RPMI8226 (cell line): ENCODE results near the gene SERTAD3.

Source experiments
- DNase-seq: peaks from one replicate; pipeline ENCODE4 v3.0.0-alpha.2; 2015

SERTAD3 gene

DNA sequence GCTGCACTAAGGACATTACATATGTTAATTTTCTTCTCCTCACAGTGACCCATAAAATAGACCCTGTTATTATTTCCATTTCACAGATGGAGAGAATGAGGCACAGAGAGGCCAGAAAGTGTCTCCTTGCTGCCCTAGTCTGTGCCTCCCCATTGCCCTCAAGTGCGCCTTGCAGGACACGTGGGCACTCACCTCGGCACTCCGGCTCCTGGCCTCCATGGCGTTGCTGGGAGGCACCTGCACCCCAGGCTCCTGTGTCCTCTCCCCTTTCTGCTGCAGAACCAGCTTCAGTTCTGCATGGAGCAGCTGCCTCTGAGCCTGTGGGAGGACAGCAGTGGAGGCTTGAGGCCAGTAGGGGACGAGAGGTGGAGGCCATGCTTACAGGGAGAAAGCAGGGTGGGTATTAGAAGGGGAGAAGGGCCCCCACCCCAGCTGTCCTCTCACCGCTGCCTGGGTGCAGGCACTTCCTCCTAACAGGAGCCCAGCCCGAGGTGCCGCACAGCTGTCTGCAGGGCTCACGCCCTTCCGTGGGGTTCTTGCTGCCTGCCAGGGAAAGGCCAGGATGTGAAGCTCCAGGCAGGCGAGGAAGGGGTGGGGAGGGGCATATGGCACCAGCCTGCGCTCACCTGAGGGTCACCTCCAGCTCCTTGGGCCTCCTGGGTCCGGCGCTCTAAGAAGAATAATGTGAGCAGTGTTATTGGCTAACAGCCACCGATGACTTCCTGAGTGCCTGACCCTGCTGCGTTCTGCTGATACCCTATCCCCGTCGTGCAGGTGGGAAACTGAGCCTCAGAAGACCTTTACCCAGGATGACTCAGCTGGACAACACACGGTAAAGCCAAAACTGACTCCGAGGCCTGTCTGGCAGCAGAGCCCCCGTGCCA is 36.2 kb downstream of the SERTAD3 start:
- DNase-seq = no peak

GRCh38 chr19:40403262-40403984 is 40.7 kb downstream of the SERTAD3 start:
- peak; percentile 89 for DNase-seq

- no peak for DNase-seq
These were observed 43.6 kb downstream of the SERTAD3 start for GRCh38 chr19:40400559-40400958.

- no peak for DNase-seq
These were observed 45.6 kb downstream of the SERTAD3 start for GRCh38 chr19:40398417-40399131.

- no peak for DNase-seq
These were observed 46.6 kb downstream of the SERTAD3 start for GRCh38 chr19:40397568-40397906.

- DNase-seq = no peak
These were observed 47.1 kb downstream of the SERTAD3 start for GRCh38 chr19:40396886-40397567.

GRCh38 chr19:40395956-40396355 is 48.2 kb downstream of the SERTAD3 start:
- DNase-seq = peak; percentile 49

DNA sequence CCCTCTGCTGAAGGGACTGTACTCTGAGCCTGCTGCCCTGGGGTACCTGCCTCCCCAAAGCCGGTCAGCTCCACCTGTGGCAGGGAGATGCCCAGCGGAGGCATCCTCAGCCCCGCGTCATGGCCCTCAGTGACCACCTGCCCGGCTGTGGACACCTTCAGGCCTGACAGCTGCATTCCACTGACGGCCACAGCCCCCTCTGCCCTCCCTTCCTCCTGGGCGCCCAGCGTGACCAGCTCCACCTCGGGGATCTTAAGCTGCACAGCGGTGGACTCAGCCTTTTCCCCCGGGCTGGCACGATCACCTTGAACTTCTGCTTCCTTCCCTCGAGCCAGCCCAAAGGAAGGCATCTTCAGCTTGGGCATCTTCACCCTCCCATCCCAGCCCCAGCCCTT is 49.3 kb downstream of the SERTAD3 start:
- DNase-seq = no peak

GRCh38 chr19:40393894-40394815 is 50.0 kb downstream of the SERTAD3 start:
- DNase-seq = no peak

- no peak for DNase-seq
These were observed 51.1 kb downstream of the SERTAD3 start for GRCh38 chr19:40392894-40393517.

DNA sequence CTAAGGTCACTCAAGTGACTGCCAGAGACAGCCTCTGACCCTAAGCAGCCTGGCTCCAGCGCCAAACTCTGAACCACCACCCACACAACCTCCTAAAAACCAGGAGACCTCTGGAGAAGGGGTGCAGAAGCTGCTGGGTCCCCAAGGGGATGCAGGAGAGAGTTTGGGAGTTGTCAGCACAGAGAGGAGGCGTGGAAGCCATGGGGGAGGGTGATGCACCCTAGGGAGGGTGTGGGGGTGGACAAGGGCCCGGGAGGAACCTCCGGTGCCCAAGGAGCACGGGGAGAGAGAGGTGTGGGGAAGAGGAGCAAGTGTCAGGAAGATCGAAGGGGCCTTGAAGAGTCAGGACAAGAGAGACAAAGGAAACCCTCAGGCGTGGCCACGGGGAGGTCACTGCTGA is 52.0 kb downstream of the SERTAD3 start:
- DNase-seq = no peak
